WTC11 (cell line): ENCODE results near the gene SLC25A22.

ENCODE experiments used
- ZNF416 ChIP-seq: fragments of 250-450 bp; sonication (Bioruptor Pico); IDR thresholded peaks from 2 replicates; pipeline ENCODE4 v1.9.0; 2021; ENCODE audit warnings: mild to moderate bottlenecking, inconsistent platforms
- TF ChIP-seq, protein P1 (sequence below): fragments of 200-600 bp; IDR thresholded peaks from 2 replicates; pipeline ENCODE4 v1.8.0; 2022; ENCODE audit warnings: antibody characterized with exemption
- TF ChIP-seq, protein P2 (sequence below): sonication (generic); formaldehyde crosslinking; IDR thresholded peaks from 2 replicates; pipeline ENCODE4 v1.8.1; 2022; ENCODE audit warnings: missing genetic modification reagents, borderline replicate concordance

DNA sequence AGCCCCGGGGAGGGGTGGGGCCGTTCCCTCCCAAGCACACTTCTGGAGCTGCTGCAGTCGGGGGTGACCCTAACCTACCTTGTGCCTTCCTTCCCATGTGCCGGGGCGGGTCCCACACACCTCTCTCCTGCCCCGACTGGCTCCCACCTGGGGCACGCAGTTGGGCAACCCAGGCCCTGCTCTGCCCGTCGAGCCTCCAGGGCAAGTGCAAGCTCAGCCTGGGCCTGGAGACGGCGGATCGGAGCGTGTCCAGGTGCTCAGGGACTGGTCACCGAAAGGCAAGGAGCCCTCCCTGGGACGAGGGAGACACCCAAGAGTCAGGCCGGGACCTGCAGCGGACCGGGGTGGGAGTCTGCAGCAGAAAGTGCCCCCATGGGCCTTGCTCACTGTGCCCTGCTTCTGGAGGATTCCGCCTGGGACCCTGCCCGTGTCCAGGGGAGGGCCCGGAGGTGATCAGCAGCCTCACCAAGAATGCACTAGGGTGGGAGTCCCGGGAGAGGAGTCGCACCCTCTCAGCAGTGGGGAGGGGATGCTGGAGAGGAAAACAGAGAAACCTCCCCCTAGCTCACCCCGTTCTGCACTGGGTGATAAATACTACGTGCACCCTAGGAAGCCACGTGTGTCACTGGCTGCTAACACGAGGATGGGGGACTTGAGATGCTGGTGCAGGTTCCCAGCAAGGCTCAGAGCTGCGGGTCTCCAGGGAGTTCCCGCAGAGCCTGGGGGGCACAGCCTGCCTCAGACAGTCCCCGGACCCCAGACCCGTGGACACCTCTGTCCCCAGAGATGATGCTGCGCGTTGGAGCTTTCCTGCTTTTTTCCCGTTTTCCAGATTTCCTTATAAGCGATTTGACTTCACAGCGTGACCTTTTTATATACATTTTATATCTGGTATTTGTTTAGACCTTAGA lies 15.6 kb downstream of the SLC25A22 start:
- no peak for TF ChIP-seq ZNF416 (CRISPR knock-in tag)
- TF ChIP-seq, protein P1, sequence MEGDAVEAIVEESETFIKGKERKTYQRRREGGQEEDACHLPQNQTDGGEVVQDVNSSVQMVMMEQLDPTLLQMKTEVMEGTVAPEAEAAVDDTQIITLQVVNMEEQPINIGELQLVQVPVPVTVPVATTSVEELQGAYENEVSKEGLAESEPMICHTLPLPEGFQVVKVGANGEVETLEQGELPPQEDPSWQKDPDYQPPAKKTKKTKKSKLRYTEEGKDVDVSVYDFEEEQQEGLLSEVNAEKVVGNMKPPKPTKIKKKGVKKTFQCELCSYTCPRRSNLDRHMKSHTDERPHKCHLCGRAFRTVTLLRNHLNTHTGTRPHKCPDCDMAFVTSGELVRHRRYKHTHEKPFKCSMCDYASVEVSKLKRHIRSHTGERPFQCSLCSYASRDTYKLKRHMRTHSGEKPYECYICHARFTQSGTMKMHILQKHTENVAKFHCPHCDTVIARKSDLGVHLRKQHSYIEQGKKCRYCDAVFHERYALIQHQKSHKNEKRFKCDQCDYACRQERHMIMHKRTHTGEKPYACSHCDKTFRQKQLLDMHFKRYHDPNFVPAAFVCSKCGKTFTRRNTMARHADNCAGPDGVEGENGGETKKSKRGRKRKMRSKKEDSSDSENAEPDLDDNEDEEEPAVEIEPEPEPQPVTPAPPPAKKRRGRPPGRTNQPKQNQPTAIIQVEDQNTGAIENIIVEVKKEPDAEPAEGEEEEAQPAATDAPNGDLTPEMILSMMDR, result no peak
- TF ChIP-seq, protein P2, sequence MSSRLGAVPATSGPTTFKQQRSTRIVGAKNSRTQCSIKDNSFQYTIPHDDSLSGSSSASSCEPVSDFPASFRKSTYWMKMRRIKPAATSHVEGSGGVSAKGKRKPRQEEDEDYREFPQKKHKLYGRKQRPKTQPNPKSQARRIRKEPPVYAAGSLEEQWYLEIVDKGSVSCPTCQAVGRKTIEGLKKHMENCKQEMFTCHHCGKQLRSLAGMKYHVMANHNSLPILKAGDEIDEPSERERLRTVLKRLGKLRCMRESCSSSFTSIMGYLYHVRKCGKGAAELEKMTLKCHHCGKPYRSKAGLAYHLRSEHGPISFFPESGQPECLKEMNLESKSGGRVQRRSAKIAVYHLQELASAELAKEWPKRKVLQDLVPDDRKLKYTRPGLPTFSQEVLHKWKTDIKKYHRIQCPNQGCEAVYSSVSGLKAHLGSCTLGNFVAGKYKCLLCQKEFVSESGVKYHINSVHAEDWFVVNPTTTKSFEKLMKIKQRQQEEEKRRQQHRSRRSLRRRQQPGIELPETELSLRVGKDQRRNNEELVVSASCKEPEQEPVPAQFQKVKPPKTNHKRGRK (CRISPR knock-in tag), result no peak
